ACHN (cell line): ENCODE results near the gene ORC3.

Source experiments
- DNase-seq: peaks from one replicate; pipeline ENCODE4 v3.0.0-alpha.2; 2015
- in situ Hi-C: cut with HindIII; loops from 2 replicates; pipeline ENCODE4 v1.10.0; 2017; ENCODE audit warnings: low sequenced_read_pairs, low pct_ligation_motif_present, low pct_unique_long_range_greater_than_20kb

Gene ORC3

DNA sequence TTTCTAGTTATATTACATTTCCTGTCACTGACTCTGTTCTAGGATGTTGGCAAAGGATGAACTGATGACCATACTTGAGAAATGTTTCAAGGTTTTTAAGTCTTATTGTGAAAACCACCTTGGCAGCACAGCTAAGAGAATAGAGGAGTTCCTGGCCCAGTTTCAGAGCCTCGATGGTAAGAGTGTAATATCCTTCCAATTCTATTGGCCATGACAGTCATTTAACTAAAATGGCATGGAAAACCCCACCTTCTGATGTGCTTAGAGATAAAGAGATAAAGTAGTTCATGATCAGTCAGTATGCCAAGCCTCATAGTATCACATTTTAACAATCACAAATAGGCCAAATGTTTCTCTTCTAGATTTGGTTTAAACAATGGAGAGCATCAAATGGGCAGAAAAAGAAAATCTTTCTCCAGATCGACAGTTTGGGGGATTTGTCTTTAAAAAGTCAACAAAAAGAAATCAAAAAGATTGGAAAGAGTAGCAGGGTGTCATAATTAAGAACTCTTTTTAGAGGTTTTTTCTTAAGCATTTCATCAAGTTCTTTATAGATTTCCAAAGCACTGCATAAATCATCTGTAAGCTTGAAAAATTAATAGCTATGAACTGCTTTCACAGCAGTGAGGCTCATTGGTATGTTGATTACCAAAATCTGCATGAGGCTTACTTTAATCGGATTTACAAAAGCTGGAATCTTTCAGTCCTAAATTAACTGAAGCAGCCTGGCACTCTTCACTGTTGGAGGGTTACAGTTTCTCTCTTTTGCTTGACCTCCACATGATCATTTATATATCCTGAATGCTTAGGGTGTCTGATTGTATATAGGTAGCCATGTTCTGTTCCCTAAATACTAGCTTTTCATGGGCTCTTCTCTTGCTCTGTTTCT lies 63.4 kb downstream of the ORC3 start:
- DNase-seq = no peak
- in situ Hi-C loops = no loop called here

DNA sequence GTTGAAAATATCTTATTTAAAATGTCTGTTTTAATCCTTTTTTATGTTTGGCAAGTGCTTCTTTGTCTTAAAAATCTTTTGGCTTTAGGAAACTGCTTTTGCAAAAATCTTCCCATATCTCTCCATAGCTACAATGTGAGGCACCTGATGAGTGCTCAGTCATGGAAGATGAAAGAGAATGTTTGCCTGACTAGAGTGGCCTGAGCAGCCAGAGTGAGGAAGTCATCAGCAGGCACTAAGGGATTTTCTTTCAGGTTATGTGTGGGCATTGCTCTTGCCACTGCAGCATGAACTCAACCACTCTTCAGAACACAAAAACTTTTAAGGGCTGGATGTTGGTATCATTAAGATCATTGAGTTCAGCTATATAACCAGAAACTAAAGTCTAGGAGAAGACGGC lies 64.2 kb downstream of the ORC3 start:
- no peak for DNase-seq

DNA sequence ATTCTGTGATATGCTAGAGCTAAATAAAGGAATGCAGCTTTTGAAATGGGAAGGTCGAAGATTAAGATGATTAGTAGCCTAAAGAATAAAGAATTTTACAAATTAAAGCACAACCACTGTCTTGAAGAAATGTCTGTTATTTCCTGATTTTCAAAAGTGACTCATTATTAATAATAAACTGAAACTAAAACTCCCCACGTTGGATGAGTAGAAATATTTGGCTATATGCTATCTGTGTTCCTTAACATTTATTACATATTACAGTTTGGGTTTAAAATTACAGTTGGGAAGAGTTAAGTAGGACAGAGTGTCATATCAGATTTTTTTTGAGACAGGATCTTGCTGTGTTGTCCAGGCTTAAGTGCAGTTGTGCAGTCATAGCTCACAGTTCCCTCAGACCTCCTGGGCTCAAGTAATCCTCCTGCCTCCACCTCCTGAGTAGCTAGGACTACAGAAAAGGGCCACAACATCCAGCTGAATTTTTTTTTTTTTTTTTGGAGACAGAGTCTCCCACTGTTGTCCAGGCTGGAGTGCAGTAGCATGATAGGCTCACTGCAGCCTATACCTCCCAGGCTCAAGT lies 65.0 kb downstream of the ORC3 start:
- in situ Hi-C loops = no loop called here
- DNase-seq = no peak

More for the DNA sequence above, 64.2 kb downstream of the ORC3 start:
- in situ Hi-C loops = no loop called here

DNA sequence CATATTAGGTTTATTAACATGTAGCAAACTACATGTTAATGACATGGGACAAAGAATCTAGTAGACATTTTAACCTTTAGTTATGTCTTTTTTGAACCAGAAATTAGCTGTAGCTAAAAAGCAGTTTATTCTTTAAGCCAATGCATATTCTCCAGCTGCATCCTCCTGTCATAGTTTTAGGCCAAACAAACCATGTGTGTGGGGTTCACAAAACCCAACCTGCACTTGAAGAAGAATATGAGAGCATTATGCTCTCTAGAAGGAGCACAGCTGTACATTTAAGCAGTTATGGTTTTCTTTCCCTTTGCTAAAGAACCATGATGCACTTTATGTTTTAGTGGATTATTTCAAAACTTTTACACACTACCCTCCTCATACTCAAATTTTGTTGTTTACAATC lies 65.9 kb downstream of the ORC3 start:
- in situ Hi-C loops = no loop called here

DNA sequence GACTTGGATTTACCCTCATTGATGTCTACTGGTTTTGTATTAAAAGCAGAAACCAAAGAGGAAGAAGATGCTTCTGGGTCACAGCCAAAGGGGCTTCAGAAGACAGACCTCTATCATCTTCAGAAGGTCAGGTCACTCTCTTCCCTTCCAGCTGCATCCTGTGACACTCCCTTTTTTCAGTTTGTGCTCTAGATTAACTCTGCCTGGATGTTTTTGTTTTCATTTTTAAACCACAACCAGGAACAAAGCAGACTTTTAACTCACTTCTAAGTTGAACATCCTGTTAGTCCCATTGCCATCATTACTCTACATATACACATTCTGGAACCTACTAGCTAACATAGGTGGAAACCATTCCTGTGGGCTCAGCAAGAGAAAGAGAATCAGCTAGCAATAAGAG lies 66.9 kb downstream of the ORC3 start:
- in situ Hi-C loops = no loop called here
- DNase-seq = no peak

More for the DNA sequence above, 65.9 kb downstream of the ORC3 start:
- DNase-seq = no peak

DNA sequence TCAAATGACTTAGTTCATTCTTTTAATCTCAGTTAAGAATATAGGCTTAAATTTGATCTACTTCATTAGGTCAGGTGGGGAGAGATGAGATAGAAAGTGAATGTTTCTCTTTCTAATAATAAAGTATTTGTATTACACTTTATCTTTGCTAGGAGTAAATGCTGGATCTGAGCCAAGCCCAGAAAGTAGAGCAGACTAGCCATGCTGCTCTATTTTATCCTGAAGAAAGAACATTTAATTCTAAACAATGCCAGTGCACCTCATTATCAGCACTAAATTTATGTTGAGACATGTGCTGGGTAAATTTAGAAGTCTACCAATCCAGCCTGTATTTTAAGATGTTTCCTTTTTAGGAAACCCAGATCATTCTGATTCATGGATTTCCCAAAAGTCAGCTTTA lies 68.6 kb downstream of the ORC3 start:
- DNase-seq = no peak
- in situ Hi-C loops = no loop called here

DNA sequence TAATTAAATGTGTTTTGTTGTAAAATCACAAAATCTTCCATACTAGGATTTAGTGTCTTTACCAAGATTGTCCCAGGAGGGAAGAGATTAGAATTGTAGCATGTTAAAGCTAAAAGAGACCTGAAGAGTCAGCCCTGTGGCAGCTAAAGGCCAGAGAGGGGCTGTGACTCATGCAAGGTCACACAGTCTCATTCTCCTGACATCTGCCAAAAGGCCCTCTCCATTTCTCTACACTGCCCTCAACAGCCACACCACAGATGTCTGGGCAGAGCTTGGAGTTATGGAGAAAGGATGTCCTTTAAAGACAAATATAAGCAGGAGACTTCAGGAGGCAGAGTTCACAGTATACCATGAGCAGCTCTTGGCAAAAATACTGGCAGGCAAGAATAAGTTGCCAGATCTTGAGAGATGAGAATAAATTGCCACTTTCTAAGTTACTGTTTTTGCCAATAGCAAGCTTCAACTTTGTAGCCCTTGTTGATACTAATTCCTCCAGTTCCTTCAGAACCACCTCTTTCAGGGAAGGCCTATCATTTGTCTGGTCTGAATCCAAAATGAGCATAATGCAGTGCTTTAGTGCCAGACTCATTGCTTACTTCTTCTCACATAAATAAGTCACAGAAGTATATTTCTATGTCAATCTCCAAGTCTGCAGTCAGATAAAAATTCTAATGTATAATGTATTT lies 70.4 kb downstream of the ORC3 start:
- in situ Hi-C loops = no loop called here
- DNase-seq = peak; percentile 22

DNA sequence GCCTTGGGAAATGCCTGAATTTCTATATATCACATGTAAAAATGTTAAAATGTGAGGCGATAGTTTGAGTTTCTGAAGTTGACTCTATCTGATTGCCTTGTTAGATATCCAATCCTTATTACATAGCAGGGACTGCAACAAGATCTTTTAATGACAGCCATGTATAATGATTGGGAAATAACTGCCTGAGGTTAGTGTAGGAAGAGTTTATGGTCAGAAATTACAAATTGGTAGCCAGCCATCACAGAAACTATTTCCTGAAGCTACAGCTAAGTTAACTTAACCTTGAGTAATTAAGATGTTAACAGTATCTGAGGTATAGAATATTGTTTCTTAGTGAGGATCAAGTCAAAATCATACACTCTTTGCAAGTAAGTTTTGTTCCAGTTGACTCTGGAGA lies 71.1 kb downstream of the ORC3 start:
- in situ Hi-C loops = no loop called here
- DNase-seq = no peak

DNA sequence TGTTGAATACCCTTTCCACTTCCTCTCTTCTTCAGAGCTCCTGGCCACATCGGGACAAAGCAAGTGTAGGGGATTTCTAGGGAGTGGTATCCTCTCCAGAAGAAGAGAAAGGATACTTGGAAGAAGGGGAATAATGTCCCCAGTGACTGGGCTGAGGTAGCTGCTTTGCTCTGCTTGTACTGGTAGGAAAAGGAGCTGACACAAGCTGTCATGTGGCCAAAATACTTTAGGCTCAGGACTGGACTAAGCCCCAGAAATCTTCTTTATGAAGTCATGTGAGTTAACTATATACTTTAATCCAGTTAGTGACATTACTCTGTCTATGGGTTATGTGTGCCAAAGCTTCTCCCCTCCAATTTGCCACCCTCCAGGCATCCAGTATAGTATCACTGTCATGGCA lies 71.6 kb downstream of the ORC3 start:
- in situ Hi-C loops = no loop called here
- no peak for DNase-seq

DNA sequence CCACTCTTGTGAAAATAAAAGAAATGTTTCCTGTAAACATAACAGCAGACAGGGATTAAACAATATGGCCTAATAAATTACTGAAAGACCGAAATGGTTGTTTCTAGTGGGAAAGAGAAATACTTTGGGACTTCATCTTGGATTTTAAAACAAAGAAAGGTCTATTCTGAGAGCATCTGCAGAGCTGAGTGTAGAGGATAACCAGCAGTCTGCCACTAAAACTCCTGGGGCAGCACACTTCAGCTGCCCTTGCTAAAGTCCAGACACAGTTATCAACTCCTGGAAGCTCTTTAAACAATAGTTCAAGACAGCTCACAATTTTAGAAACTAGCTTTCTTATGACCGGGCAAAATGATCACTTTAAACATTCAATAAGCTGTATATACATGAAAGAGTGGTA lies 73.5 kb downstream of the ORC3 start:
- in situ Hi-C loops = no loop called here

DNA sequence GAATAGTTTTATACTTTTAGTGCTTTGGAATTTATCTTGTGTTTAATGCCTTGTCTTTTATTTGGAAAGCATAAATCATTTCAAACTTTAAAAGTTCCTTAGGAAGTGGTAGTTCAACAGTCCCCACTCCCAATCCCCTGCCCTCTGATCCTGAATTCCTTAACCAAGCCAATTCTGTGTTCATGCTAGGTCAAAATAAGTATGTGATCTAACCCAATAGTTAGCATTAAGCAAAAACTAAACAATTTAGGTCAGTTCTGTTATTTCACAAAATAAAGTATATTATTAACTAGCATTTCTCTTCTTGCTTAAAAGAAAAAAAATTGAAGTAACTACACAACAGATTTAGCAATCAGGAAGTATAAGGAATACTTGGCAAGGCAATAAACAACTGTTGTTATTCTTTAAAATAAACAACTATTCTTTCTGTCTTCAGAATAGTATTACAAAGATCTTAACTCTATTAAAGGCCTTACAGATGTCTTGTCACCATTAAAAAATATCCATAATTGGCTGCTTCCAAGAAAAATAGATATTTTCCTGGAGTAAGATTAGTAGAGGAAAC lies 75.1 kb downstream of the ORC3 start:
- in situ Hi-C loops = no loop called here
- no peak for DNase-seq

More for the DNA sequence above, 73.5 kb downstream of the ORC3 start:
- no peak for DNase-seq

DNA sequence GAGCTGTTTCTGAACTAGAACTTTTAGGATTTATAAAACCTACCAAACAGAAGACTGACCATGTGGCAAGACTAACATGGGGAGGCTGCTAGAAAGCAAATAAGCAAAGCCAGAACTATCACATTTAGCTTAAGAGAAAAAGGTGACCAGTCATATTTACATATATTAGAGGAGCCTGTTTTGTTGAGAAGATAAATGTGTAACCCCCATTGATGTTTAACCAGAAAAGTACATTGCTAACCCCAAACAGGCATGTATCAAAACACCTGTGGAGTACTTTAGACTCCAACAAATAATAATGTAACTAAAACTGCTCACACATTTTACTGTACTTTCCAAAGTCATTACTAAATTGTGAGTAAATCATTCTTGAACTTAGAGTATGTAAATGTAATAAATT lies 77.1 kb downstream of the ORC3 start:
- no peak for DNase-seq
- in situ Hi-C loops = no loop called here

DNA sequence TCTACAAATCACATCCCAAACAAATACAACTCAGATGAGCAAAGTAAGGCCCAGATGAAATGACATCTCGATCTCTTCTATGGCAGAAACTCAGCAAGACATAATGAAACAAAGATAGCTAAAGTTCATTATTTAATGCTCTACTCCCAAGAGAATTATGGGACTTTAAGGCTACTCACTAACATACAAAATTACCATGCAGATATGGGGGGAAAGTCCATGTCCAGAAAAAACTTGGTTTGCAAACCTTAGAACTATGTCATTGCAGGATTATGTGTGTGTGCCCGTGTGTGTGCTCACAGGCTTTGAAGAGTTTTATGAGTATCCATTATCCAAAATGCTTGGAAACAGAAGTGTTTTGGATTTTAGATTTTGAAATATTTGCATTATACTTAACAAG lies 78.1 kb downstream of the ORC3 start:
- DNase-seq = no peak
- in situ Hi-C loops = no loop called here

DNA sequence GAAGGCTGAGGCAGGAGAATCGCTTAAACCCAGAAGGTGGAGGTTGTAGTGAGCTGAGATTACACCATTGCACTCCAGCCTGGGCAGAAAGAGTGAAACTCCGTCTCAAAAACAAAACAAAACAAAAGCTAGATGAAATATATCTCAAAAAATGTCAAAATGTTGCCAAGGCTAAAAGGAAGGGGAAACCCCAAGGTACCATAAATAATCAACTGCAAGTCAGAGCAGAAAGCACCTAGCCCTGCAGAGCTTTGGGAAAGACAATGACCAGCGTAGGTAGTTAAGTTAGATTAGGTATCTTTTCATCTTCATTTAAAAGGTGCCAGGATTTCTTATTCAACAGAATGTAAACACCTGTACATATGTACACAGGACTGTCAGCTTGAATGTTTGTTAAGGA lies 79.1 kb downstream of the ORC3 start:
- in situ Hi-C loops = no loop called here
- no peak for DNase-seq

DNA sequence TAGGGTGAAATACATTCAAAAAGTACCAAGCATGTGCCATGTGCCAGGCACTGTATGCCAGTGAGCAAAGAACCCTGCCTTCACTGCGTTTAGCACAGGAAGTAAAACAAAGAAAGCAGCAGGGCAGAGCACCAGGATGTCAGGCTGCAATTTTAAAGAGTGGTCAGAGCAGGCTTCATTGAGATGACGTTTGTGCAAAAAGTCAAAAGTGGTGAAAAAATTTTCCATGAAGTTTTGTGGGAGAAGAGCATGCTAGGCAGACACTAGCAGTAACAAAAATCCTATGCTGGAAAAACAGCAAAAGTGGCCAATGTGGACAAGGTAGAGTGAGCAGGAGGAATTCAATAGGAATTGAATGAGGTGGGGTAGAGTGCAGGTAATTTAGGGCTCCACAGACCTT lies 80.8 kb downstream of the ORC3 start:
- DNase-seq = peak; percentile 6
- in situ Hi-C loops = no loop called here

DNA sequence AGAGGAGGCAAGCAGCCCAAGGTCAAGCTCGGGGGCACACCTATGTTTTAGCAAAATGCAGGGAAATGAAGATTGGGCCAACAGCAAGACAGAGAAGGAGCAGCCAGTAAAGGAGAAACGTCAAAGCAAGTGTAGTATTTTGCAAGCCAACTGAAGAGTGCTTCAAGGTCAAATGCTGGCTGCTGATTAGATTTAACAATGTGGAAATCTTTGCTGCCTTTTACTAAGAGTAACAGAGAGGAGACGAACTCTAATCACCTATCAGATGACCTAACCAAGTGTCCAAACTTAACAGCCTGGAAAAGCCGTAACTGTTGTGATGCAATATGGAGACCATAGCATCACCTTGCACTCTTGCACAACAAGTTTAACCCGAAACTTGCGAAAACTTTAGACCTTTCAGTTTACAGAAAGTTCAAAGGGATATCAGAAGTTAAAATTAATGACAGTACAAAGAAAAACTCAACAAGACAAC lies 81.7 kb downstream of the ORC3 start:
- in situ Hi-C loops = no loop called here
- no peak for DNase-seq

DNA sequence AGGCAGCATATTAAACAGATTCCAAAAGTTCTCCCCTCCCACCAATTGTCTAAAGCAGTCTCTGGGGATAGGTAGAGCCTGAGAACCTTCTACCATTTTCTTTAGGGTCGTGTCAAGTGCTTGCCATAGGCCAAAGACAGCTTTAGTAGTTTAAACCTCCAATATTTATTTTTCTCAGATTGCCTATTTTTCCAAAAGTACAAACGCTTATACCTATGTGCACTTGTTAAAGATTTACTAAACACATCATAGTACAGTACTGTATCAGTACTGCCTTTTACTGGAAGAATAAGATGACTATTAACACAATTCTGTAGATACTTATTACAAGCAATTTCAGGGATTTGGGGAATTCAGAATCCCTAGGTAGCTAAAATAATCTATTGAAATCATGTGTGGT lies 82.7 kb downstream of the ORC3 start:
- in situ Hi-C loops = no loop called here
- DNase-seq = no peak

DNA sequence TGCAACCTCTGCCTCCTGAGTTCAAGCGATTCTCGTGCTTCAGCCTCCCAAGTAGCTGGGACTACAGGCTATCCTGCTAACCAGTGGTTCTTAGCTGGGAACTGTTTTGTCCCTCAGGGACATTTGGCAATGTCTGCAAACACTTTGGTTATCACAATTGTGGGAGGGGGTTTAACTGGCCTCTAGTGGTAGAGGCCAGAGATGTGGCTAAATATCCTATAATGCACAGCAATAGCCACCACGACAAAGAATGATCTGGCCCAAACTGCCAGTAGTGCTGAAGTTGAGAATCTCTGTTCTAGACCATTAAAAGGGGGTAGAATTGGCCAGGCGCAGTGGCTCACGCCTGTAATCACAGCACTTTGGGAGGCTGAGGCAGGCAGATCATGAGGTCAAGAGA lies 83.3 kb downstream of the ORC3 start:
- in situ Hi-C loops = no loop called here
- DNase-seq = no peak

DNA sequence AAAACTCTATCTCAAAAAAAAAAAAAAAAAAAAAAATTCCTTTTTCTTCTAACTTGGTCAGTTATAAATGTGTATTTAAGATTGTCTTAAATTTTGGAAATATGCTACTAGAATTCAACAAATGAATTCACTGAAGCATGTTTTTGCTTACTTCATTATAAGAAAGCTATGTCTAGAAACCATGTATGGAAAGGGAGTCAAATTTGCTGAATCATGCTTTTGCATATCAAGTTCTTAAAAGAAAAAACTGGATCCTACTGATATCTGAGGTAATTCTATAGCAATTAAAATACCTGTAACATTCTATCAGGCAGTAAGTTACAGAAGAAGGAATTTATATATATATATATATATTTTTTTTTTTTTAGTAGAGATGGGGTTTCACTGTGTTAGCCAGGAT lies 84.4 kb downstream of the ORC3 start:
- in situ Hi-C loops = no loop called here
- no peak for DNase-seq
